Liver (tissue), 9 donors: ENCODE measurements around the gene HSP90AB1. TPM values are rescaled to one million over a fixed set of nuclear protein-coding genes. Genes with fewer than 3 reads are reported as not detected.
A peak's percentile ranks its signal among the peaks of the same experiment; 100 is the strongest.

Experiments
- DNase-seq: peaks from one replicate; pipeline ENCODE4 v3.0.0-alpha.2; 2017; ENCODE audit warnings: low spot score
- H3K27ac ChIP-seq, 2 donors: one replicate each; pipeline ENCODE4 v1.7.0; 2013; ENCODE audit warnings: inconsistent platforms in 2 of 2, low read length in 2 of 2, control low read depth in 1 of 2, low read depth in 1 of 2, mild to moderate bottlenecking in 1 of 2
- H3K27me3 ChIP-seq, 4 donors: one replicate each; pipeline versions ENCODE4 v1.6.1 to v1.7.0; 2013; ENCODE audit warnings: low read length in 3 of 4, inconsistent platforms in 1 of 4, mild to moderate bottlenecking in 1 of 4, moderate library complexity in 1 of 4; ENCODE audit not compliant: control insufficient read depth in 4 of 4, insufficient read depth in 4 of 4
- H3K36me3 ChIP-seq, 4 donors: one replicate each; pipeline versions ENCODE4 v1.6.1 to v1.7.0; 2013; ENCODE audit warnings: low read length in 3 of 4, mild to moderate bottlenecking in 3 of 4, low read depth in 1 of 4, moderate library complexity in 1 of 4; ENCODE audit not compliant: control insufficient read depth in 4 of 4, insufficient read depth in 3 of 4
- H3K4me1 ChIP-seq, 4 donors: one replicate each; pipeline versions ENCODE4 v1.6.1 to v1.7.0; 2013; ENCODE audit warnings: low read length in 3 of 4, mild to moderate bottlenecking in 3 of 4, moderate library complexity in 1 of 4; ENCODE audit not compliant: control insufficient read depth in 4 of 4, insufficient read depth in 4 of 4
- H3K4me3 ChIP-seq, 3 donors: one replicate each; pipeline versions ENCODE4 v1.6.1 to v1.7.0; 2013; ENCODE audit warnings: low read length in 3 of 3, control low read depth in 1 of 3, low read depth in 1 of 3, mild to moderate bottlenecking in 1 of 3
- H3K9ac ChIP-seq, 2 donors: one replicate each; pipeline ENCODE4 v1.7.0; 2013; ENCODE audit warnings: low read length in 2 of 2, mild to moderate bottlenecking in 2 of 2, moderate library complexity in 2 of 2, control low read depth in 1 of 2, low read depth in 1 of 2
- H3K9me3 ChIP-seq, 4 donors: one replicate each; pipeline versions ENCODE4 v1.6.1 to v1.7.0; 2013; ENCODE audit warnings: low read length in 3 of 4; ENCODE audit not compliant: control insufficient read depth in 4 of 4
- ATF3 ChIP-seq: IDR thresholded peaks from 2 replicates; pipeline ENCODE4 v1.6.1; 2016; ENCODE audit warnings: antibody characterized with exemption
- EGR1 ChIP-seq, 2 donors: IDR thresholded peaks; 2 replicates each; pipeline ENCODE4 v1.6.1; 2016 to 2018; ENCODE audit warnings: antibody characterized with exemption in 2 of 2, low read depth in 2 of 2
- FOXA1 ChIP-seq: IDR thresholded peaks from 2 replicates; pipeline ENCODE4 v1.6.1; 2016; ENCODE audit warnings: antibody characterized with exemption
- FOXA2 ChIP-seq: IDR thresholded peaks from 2 replicates; pipeline ENCODE4 v1.6.1; 2016; ENCODE audit warnings: antibody characterized with exemption
- GABPA ChIP-seq, 2 donors: IDR thresholded peaks in 1 of 2; conservative IDR thresholded peaks in 1 of 2; 2 replicates each; pipeline ENCODE4 v1.6.1; 2016; ENCODE audit warnings: antibody characterized with exemption in 2 of 2, mild to moderate bottlenecking in 1 of 2, moderate library complexity in 1 of 2
- HNF4A ChIP-seq, 2 donors: conservative IDR thresholded peaks; 2 replicates each; pipeline ENCODE4 v1.6.1; 2016; ENCODE audit warnings: antibody characterized with exemption in 2 of 2, mild to moderate bottlenecking in 2 of 2
- HNF4G ChIP-seq: IDR thresholded peaks from 2 replicates; pipeline ENCODE4 v1.6.1; 2016; ENCODE audit warnings: antibody characterized with exemption
- JUND ChIP-seq, 2 donors: IDR thresholded peaks; 2 replicates each; pipeline ENCODE4 v1.6.1; 2016; ENCODE audit warnings: antibody characterized with exemption in 2 of 2
- NR2F2 ChIP-seq: IDR thresholded peaks from 2 replicates; pipeline ENCODE4 v1.6.1; 2016; ENCODE audit warnings: antibody characterized with exemption
- RAD21 ChIP-seq, 2 donors: IDR thresholded peaks; 2 replicates each; pipeline ENCODE4 v1.6.1; 2016; ENCODE audit warnings: antibody characterized with exemption in 2 of 2, mild to moderate bottlenecking in 2 of 2
- RXRA ChIP-seq, 2 donors: IDR thresholded peaks; 2 replicates each; pipeline ENCODE4 v1.6.1; 2017 to 2018; ENCODE audit warnings: antibody characterized with exemption in 2 of 2, mild to moderate bottlenecking in 1 of 2
- SP1 ChIP-seq: IDR thresholded peaks from 2 replicates; pipeline ENCODE4 v1.6.1; 2018; ENCODE audit warnings: antibody characterized with exemption, mild to moderate bottlenecking
- TAF1 ChIP-seq: conservative IDR thresholded peaks from 2 replicates; pipeline ENCODE4 v1.6.1; 2016; ENCODE audit warnings: antibody characterized with exemption, mild to moderate bottlenecking
- YY1 ChIP-seq: IDR thresholded peaks from 2 replicates; pipeline ENCODE4 v1.6.1; 2016; ENCODE audit warnings: antibody characterized with exemption, mild to moderate bottlenecking
- WGBS: extraction: QIAGEN DNeasy Blood & Tissue Kit; methylation state at CpG from one replicate; pipeline ENCODE4 v1.1.7; 2013; 5-methylcytosine and 5-hydroxymethylcytosine counted together
- polyA plus RNA-seq, 2 donors: library from polyadenylated mRNA; stranded (reverse) in 1 of 2; unstranded in 1 of 2; fragments of 200-250 nt in 1 of 2; fragments of >200 nt in 1 of 2; fragmentation: Nextera tagmentation in 1 of 2; extraction: Ambion mirVana in 1 of 2; gene quantifications; one replicate each; pipeline versions ENCODE4 v1.2.1 to v1.2.3, GENCODE V29; 2013 to 2015
- total RNA-seq, 2 donors: library from RNA; depleted of rRNA; stranded (reverse); fragments of >200 nt; gene quantifications; one replicate each; pipeline ENCODE4 v1.2.3, GENCODE V29; 2014
- TF ChIP-seq, protein P1 (sequence below): IDR thresholded peaks from 2 replicates; pipeline ENCODE4 v1.6.1; 2016; ENCODE audit warnings: antibody characterized with exemption
- TF ChIP-seq, protein P2 (sequence below): fragments of 150-350 bp; IDR thresholded peaks from 2 replicates; pipeline ENCODE4 v1.5.1; 2017; ENCODE audit warnings: improper control_type of control experiment, low read depth, low read length; ENCODE audit not compliant: missing input control
- TF ChIP-seq, protein P3 (sequence below): IDR thresholded peaks from 2 replicates; pipeline ENCODE4 v1.6.1; 2016; ENCODE audit warnings: antibody characterized with exemption, mild to moderate bottlenecking
- TF ChIP-seq, protein P4 (sequence below): IDR thresholded peaks from 2 replicates; pipeline ENCODE4 v1.6.1; 2016; ENCODE audit warnings: antibody characterized with exemption
- donor health status: healthy.
- donor health status: healthy.
- donor health status: healthy.
- donor health status: healthy.
- donor health status: healthy.

Gene HSP90AB1
- total and polyA plus RNA-seq, 4 donors = 129 to 281 (median 203) TPM

GRCh38 chr6:44227148-44227793, 19.6 kb upstream of the HSP90AB1 start:
- peak overlapping the region; percentile 69 to 75 for H3K27ac ChIP-seq
- H3K36me3 ChIP-seq = peaks cover 0 to 4% (median 2%) of the 10 kb centered on the region in 4 donors
- no peak for TF ChIP-seq FOXA1
- TF ChIP-seq FOXA2 = no peak
- TF ChIP-seq RXRA (IDR thresholded peaks at IDR 0.05) = no peak
- no peak for TF ChIP-seq GABPA (IDR thresholded peaks at IDR 0.05 in 1 of 2, conservative IDR thresholded peaks at IDR 0.05 in 1 of 2)
- TF ChIP-seq TAF1 = no peak
- no peak for TF ChIP-seq SP1
- TF ChIP-seq, protein P1, sequence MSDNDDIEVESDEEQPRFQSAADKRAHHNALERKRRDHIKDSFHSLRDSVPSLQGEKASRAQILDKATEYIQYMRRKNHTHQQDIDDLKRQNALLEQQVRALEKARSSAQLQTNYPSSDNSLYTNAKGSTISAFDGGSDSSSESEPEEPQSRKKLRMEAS = no peak
- TF ChIP-seq ATF3 = no peak
- TF ChIP-seq, protein P2, sequence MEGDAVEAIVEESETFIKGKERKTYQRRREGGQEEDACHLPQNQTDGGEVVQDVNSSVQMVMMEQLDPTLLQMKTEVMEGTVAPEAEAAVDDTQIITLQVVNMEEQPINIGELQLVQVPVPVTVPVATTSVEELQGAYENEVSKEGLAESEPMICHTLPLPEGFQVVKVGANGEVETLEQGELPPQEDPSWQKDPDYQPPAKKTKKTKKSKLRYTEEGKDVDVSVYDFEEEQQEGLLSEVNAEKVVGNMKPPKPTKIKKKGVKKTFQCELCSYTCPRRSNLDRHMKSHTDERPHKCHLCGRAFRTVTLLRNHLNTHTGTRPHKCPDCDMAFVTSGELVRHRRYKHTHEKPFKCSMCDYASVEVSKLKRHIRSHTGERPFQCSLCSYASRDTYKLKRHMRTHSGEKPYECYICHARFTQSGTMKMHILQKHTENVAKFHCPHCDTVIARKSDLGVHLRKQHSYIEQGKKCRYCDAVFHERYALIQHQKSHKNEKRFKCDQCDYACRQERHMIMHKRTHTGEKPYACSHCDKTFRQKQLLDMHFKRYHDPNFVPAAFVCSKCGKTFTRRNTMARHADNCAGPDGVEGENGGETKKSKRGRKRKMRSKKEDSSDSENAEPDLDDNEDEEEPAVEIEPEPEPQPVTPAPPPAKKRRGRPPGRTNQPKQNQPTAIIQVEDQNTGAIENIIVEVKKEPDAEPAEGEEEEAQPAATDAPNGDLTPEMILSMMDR = no peak
- no peak for TF ChIP-seq HNF4A (conservative IDR thresholded peaks at IDR 0.05)
- no peak for TF ChIP-seq YY1
- no peak for TF ChIP-seq EGR1 (IDR thresholded peaks at IDR 0.05; ENCODE audit: low read depth in 2 of 2)
- no peak for TF ChIP-seq NR2F2
- TF ChIP-seq HNF4G = no peak
- no peak for TF ChIP-seq RAD21 (IDR thresholded peaks at IDR 0.05)
- TF ChIP-seq, protein P3, sequence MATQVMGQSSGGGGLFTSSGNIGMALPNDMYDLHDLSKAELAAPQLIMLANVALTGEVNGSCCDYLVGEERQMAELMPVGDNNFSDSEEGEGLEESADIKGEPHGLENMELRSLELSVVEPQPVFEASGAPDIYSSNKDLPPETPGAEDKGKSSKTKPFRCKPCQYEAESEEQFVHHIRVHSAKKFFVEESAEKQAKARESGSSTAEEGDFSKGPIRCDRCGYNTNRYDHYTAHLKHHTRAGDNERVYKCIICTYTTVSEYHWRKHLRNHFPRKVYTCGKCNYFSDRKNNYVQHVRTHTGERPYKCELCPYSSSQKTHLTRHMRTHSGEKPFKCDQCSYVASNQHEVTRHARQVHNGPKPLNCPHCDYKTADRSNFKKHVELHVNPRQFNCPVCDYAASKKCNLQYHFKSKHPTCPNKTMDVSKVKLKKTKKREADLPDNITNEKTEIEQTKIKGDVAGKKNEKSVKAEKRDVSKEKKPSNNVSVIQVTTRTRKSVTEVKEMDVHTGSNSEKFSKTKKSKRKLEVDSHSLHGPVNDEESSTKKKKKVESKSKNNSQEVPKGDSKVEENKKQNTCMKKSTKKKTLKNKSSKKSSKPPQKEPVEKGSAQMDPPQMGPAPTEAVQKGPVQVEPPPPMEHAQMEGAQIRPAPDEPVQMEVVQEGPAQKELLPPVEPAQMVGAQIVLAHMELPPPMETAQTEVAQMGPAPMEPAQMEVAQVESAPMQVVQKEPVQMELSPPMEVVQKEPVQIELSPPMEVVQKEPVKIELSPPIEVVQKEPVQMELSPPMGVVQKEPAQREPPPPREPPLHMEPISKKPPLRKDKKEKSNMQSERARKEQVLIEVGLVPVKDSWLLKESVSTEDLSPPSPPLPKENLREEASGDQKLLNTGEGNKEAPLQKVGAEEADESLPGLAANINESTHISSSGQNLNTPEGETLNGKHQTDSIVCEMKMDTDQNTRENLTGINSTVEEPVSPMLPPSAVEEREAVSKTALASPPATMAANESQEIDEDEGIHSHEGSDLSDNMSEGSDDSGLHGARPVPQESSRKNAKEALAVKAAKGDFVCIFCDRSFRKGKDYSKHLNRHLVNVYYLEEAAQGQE = no peak
- no peak for TF ChIP-seq JUND (IDR thresholded peaks at IDR 0.05)
- TF ChIP-seq, protein P4, sequence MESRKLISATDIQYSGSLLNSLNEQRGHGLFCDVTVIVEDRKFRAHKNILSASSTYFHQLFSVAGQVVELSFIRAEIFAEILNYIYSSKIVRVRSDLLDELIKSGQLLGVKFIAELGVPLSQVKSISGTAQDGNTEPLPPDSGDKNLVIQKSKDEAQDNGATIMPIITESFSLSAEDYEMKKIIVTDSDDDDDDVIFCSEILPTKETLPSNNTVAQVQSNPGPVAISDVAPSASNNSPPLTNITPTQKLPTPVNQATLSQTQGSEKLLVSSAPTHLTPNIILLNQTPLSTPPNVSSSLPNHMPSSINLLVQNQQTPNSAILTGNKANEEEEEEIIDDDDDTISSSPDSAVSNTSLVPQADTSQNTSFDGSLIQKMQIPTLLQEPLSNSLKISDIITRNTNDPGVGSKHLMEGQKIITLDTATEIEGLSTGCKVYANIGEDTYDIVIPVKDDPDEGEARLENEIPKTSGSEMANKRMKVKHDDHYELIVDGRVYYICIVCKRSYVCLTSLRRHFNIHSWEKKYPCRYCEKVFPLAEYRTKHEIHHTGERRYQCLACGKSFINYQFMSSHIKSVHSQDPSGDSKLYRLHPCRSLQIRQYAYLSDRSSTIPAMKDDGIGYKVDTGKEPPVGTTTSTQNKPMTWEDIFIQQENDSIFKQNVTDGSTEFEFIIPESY = no peak
- H3K27me3 ChIP-seq = no peaks in the 10 kb centered on the region
- H3K4me3 ChIP-seq = no peak overlapping the region
- H3K4me1 ChIP-seq = peaks cover 42 to 87% (median 77%) of the 10 kb centered on the region in 4 donors
- no peaks in the 10 kb centered on the region for H3K9me3 ChIP-seq
- DNase-seq = peak; percentile 71
- no peak overlapping the region for H3K9ac ChIP-seq
- 78% methylated on average over 7 of the region's 7 CpGs for WGBS
